ENCODE results near the gene PRLR.

The PRLR gene

GRCh38 chr5:35026941-35027340, 203.3 kb downstream of the PRLR start:
- no peak for DNase-seq

GRCh38 chr5:35026280-35026840, 203.9 kb downstream of the PRLR start:
- no peak for DNase-seq

- DNase-seq, result no peak
These were observed 205.3 kb downstream of the PRLR start for GRCh38 chr5:35024911-35025510.

GRCh38 chr5:35023391-35024178, 206.7 kb downstream of the PRLR start:
- no peak for DNase-seq

GRCh38 chr5:35016174-35017051, 213.9 kb downstream of the PRLR start:
- no peak for DNase-seq

GRCh38 chr5:35015063-35015462, 215.2 kb downstream of the PRLR start:
- no peak for DNase-seq

GRCh38 chr5:35012796-35013195, 217.5 kb downstream of the PRLR start:
- DNase-seq, result no peak

GRCh38 chr5:35012365-35012764, 217.9 kb downstream of the PRLR start:
- no peak for DNase-seq

GRCh38 chr5:35010676-35011075, 219.6 kb downstream of the PRLR start:
- DNase-seq, result no peak

GRCh38 chr5:35009657-35010056, 220.6 kb downstream of the PRLR start:
- DNase-seq, result no peak

- no peak for DNase-seq
These were observed 221.3 kb downstream of the PRLR start for GRCh38 chr5:35009019-35009418.

GRCh38 chr5:35004771-35005170, 225.5 kb downstream of the PRLR start:
- DNase-seq, result no peak

GRCh38 chr5:35004200-35004599, 226.1 kb downstream of the PRLR start:
- no peak for DNase-seq

- DNase-seq, result peak; percentile 8
These were observed 227.0 kb downstream of the PRLR start for GRCh38 chr5:35003018-35003957.

GRCh38 chr5:35002459-35002858, 227.8 kb downstream of the PRLR start:
- no peak for DNase-seq

- DNase-seq, result no peak
These were observed 228.4 kb downstream of the PRLR start for GRCh38 chr5:35001842-35002241.

All from amniotic stem cell (primary cell).